Liver (tissue), 9 donors: Measurements from ENCODE around the gene TANGO6. TPM values are rescaled to one million over a fixed set of nuclear protein-coding genes. Genes with fewer than 3 reads are reported as not detected.
A peak's percentile ranks its signal among the peaks of the same experiment; 100 is the strongest.

Source experiments
- DNase-seq: peaks from one replicate; pipeline ENCODE4 v3.0.0-alpha.2; 2017; ENCODE audit warnings: low spot score
- H3K27ac ChIP-seq, 2 donors: one replicate each; pipeline ENCODE4 v1.7.0; 2013; ENCODE audit warnings: inconsistent platforms in 2 of 2, low read length in 2 of 2, control low read depth in 1 of 2, low read depth in 1 of 2, mild to moderate bottlenecking in 1 of 2
- H3K27me3 ChIP-seq, 4 donors: one replicate each; pipeline versions ENCODE4 v1.6.1 to v1.7.0; 2013; ENCODE audit warnings: low read length in 3 of 4, inconsistent platforms in 1 of 4, mild to moderate bottlenecking in 1 of 4, moderate library complexity in 1 of 4; ENCODE audit not compliant: control insufficient read depth in 4 of 4, insufficient read depth in 4 of 4
- H3K36me3 ChIP-seq, 4 donors: one replicate each; pipeline versions ENCODE4 v1.6.1 to v1.7.0; 2013; ENCODE audit warnings: low read length in 3 of 4, mild to moderate bottlenecking in 3 of 4, low read depth in 1 of 4, moderate library complexity in 1 of 4; ENCODE audit not compliant: control insufficient read depth in 4 of 4, insufficient read depth in 3 of 4
- H3K4me1 ChIP-seq, 4 donors: one replicate each; pipeline versions ENCODE4 v1.6.1 to v1.7.0; 2013; ENCODE audit warnings: low read length in 3 of 4, mild to moderate bottlenecking in 3 of 4, moderate library complexity in 1 of 4; ENCODE audit not compliant: control insufficient read depth in 4 of 4, insufficient read depth in 4 of 4
- H3K4me3 ChIP-seq, 3 donors: one replicate each; pipeline versions ENCODE4 v1.6.1 to v1.7.0; 2013; ENCODE audit warnings: low read length in 3 of 3, control low read depth in 1 of 3, low read depth in 1 of 3, mild to moderate bottlenecking in 1 of 3
- H3K9ac ChIP-seq, 2 donors: one replicate each; pipeline ENCODE4 v1.7.0; 2013; ENCODE audit warnings: low read length in 2 of 2, mild to moderate bottlenecking in 2 of 2, moderate library complexity in 2 of 2, control low read depth in 1 of 2, low read depth in 1 of 2
- H3K9me3 ChIP-seq, 4 donors: one replicate each; pipeline versions ENCODE4 v1.6.1 to v1.7.0; 2013; ENCODE audit warnings: low read length in 3 of 4; ENCODE audit not compliant: control insufficient read depth in 4 of 4
- EGR1 ChIP-seq, 2 donors: IDR thresholded peaks; 2 replicates each; pipeline ENCODE4 v1.6.1; 2016 to 2018; ENCODE audit warnings: antibody characterized with exemption in 2 of 2, low read depth in 2 of 2
- FOXA1 ChIP-seq: IDR thresholded peaks from 2 replicates; pipeline ENCODE4 v1.6.1; 2016; ENCODE audit warnings: antibody characterized with exemption
- FOXA2 ChIP-seq: IDR thresholded peaks from 2 replicates; pipeline ENCODE4 v1.6.1; 2016; ENCODE audit warnings: antibody characterized with exemption
- HNF4A ChIP-seq, 2 donors: conservative IDR thresholded peaks; 2 replicates each; pipeline ENCODE4 v1.6.1; 2016; ENCODE audit warnings: antibody characterized with exemption in 2 of 2, mild to moderate bottlenecking in 2 of 2
- NR2F2 ChIP-seq: IDR thresholded peaks from 2 replicates; pipeline ENCODE4 v1.6.1; 2016; ENCODE audit warnings: antibody characterized with exemption
- RAD21 ChIP-seq, 2 donors: IDR thresholded peaks; 2 replicates each; pipeline ENCODE4 v1.6.1; 2016; ENCODE audit warnings: antibody characterized with exemption in 2 of 2, mild to moderate bottlenecking in 2 of 2
- SP1 ChIP-seq: IDR thresholded peaks from 2 replicates; pipeline ENCODE4 v1.6.1; 2018; ENCODE audit warnings: antibody characterized with exemption, mild to moderate bottlenecking
- YY1 ChIP-seq: IDR thresholded peaks from 2 replicates; pipeline ENCODE4 v1.6.1; 2016; ENCODE audit warnings: antibody characterized with exemption, mild to moderate bottlenecking
- whole genome bisulfite sequencing: extraction: QIAGEN DNeasy Blood & Tissue Kit; methylation state at CpG from one replicate; pipeline ENCODE4 v1.1.7; 2013; 5-methylcytosine and 5-hydroxymethylcytosine counted together
- polyA plus RNA-seq, 2 donors: library from polyadenylated mRNA; stranded (reverse) in 1 of 2; unstranded in 1 of 2; fragments of 200-250 nt in 1 of 2; fragments of >200 nt in 1 of 2; fragmentation: Nextera tagmentation in 1 of 2; extraction: Ambion mirVana in 1 of 2; gene quantifications; one replicate each; pipeline versions ENCODE4 v1.2.1 to v1.2.3, GENCODE V29; 2013 to 2015
- total RNA-seq, 2 donors: library from RNA; depleted of rRNA; stranded (reverse); fragments of >200 nt; gene quantifications; one replicate each; pipeline ENCODE4 v1.2.3, GENCODE V29; 2014
- TF ChIP-seq, protein P1 (sequence below): fragments of 150-350 bp; IDR thresholded peaks from 2 replicates; pipeline ENCODE4 v1.5.1; 2017; ENCODE audit warnings: improper control_type of control experiment, low read depth, low read length; ENCODE audit not compliant: missing input control
- TF ChIP-seq, protein P2 (sequence below): IDR thresholded peaks from 2 replicates; pipeline ENCODE4 v1.6.1; 2016; ENCODE audit warnings: antibody characterized with exemption, mild to moderate bottlenecking
- TF ChIP-seq, protein P3 (sequence below): IDR thresholded peaks from 2 replicates; pipeline ENCODE4 v1.6.1; 2016; ENCODE audit warnings: antibody characterized with exemption
- donor health status: healthy.
- donor health status: healthy.
- donor health status: healthy.
- donor health status: healthy.
- donor health status: healthy.

The TANGO6 gene
- total and polyA plus RNA-seq, 4 donors = 6.8 to 40.6 (median 10.5) TPM

DNA sequence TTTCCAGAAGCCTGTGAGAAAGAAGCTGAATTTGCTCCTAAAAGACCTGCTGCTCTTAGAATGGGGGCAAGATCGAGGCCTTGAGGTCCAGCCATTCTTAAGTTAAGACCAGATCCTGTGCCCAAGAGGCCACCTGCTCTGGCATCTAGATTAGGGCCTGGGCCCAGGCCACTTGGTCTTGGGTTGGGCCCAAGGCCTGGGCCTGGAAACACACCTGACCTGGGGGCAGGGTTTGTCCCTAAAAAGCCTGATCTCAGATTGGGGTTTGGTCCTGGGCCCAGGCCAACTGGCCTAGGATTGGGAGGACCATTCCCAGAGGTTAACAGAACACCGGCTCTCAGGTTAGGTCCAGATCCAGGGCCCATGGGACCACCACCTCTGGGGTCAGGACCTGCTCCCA lies 276.2 kb downstream of the TANGO6 start:
- no peaks in the 10 kb centered on the region for H3K27me3 ChIP-seq
- peaks cover 6 to 22% (median 9%) of the 10 kb centered on the region in 4 donors for H3K36me3 ChIP-seq
- DNase-seq = no peak

DNA sequence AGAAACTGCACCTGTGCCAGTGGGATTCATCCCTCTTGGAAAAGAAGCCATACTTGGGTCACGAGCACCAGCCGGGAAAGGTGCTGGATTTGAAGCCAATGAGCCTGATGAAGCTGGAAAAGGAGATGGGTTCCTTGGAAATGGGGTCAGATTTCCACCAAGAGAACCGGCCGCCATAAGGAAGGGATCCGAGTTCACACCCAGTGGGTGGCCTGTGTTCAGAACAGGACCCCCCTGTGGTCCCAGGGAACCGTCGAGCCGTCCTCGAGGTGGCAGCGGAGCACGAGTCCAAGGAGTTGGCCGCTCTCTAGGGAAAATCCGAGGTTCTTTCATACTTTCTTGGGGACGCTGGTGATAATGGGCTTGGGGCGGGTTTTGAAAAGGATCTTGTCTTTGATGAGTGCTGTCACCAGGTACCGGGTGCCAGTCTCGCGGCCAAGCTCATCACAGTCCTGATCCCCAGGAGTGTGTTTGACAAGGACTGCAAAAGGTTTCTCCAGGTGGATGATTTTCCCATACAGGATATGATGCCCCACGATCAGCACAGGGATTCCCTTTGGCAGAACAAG lies 276.8 kb downstream of the TANGO6 start:
- no peak overlapping the region for H3K4me3 ChIP-seq
- TF ChIP-seq EGR1 (IDR thresholded peaks at IDR 0.05; ENCODE audit: low read depth in 2 of 2) (no peak), FOXA1 (no peak), RAD21 (IDR thresholded peaks at IDR 0.05) (no peak), SP1 (no peak), YY1 (no peak)
- TF ChIP-seq, protein P1, sequence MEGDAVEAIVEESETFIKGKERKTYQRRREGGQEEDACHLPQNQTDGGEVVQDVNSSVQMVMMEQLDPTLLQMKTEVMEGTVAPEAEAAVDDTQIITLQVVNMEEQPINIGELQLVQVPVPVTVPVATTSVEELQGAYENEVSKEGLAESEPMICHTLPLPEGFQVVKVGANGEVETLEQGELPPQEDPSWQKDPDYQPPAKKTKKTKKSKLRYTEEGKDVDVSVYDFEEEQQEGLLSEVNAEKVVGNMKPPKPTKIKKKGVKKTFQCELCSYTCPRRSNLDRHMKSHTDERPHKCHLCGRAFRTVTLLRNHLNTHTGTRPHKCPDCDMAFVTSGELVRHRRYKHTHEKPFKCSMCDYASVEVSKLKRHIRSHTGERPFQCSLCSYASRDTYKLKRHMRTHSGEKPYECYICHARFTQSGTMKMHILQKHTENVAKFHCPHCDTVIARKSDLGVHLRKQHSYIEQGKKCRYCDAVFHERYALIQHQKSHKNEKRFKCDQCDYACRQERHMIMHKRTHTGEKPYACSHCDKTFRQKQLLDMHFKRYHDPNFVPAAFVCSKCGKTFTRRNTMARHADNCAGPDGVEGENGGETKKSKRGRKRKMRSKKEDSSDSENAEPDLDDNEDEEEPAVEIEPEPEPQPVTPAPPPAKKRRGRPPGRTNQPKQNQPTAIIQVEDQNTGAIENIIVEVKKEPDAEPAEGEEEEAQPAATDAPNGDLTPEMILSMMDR = no peak
- TF ChIP-seq, protein P2, sequence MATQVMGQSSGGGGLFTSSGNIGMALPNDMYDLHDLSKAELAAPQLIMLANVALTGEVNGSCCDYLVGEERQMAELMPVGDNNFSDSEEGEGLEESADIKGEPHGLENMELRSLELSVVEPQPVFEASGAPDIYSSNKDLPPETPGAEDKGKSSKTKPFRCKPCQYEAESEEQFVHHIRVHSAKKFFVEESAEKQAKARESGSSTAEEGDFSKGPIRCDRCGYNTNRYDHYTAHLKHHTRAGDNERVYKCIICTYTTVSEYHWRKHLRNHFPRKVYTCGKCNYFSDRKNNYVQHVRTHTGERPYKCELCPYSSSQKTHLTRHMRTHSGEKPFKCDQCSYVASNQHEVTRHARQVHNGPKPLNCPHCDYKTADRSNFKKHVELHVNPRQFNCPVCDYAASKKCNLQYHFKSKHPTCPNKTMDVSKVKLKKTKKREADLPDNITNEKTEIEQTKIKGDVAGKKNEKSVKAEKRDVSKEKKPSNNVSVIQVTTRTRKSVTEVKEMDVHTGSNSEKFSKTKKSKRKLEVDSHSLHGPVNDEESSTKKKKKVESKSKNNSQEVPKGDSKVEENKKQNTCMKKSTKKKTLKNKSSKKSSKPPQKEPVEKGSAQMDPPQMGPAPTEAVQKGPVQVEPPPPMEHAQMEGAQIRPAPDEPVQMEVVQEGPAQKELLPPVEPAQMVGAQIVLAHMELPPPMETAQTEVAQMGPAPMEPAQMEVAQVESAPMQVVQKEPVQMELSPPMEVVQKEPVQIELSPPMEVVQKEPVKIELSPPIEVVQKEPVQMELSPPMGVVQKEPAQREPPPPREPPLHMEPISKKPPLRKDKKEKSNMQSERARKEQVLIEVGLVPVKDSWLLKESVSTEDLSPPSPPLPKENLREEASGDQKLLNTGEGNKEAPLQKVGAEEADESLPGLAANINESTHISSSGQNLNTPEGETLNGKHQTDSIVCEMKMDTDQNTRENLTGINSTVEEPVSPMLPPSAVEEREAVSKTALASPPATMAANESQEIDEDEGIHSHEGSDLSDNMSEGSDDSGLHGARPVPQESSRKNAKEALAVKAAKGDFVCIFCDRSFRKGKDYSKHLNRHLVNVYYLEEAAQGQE = no peak
- TF ChIP-seq, protein P3, sequence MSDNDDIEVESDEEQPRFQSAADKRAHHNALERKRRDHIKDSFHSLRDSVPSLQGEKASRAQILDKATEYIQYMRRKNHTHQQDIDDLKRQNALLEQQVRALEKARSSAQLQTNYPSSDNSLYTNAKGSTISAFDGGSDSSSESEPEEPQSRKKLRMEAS = no peak
- no peak overlapping the region for H3K27ac ChIP-seq
- peaks cover 6 to 17% (median 8%) of the 10 kb centered on the region in 4 donors for H3K36me3 ChIP-seq
- no peak overlapping the region for H3K9ac ChIP-seq
- DNase-seq = no peak
- no peaks in the 10 kb centered on the region for H3K9me3 ChIP-seq
- no peaks in the 10 kb centered on the region for H3K27me3 ChIP-seq
- 97% methylated on average over 19 of the region's 19 CpGs for WGBS
- peaks cover 17 to 26% (median 22%) of the 10 kb centered on the region in 4 donors for H3K4me1 ChIP-seq

More for the DNA sequence above, 276.2 kb downstream of the TANGO6 start:
- H3K4me3 ChIP-seq = no peak overlapping the region
- H3K4me1 ChIP-seq = peaks cover 17 to 26% (median 22%) of the 10 kb centered on the region in 4 donors
- H3K9me3 ChIP-seq = no peaks in the 10 kb centered on the region
- H3K9ac ChIP-seq = no peak overlapping the region
- TF ChIP-seq EGR1 (IDR thresholded peaks at IDR 0.05; ENCODE audit: low read depth in 2 of 2) (no peak), NR2F2 (no peak), RAD21 (IDR thresholded peaks at IDR 0.05) (no peak), HNF4A (conservative IDR thresholded peaks at IDR 0.05) (no peak), SP1 (no peak), FOXA1 (no peak), YY1 (no peak)
- 77% methylated on average over 2 of the region's 2 CpGs for WGBS
- H3K27ac ChIP-seq = peak overlapping the region; percentile 7 to 11

DNA sequence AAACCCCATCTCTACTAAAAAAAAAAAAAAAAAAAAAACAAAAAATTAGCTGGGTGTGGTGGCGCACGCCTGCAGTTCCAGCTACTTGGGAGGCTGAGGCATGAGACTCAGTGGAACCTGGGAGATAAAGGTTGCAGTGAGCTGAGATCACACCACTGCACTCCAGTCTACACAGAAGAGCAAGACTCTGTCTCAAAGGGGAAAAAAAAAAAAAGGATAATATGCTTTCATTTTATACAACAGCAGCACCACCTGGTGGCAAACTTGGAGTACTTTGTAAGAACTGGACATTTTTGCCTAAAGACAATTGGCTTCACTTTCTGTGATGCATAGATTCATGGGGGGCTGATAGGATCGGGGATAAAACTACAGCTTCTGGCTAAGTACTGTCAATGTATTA lies 280.6 kb downstream of the TANGO6 start:
- Histone ChIP-seq H3K27ac (no peak overlapping the region), H3K4me1 (peaks cover 10 to 27% (median 18%) of the 10 kb centered on the region in 4 donors), H3K9ac (no peak overlapping the region), H3K27me3 (no peaks in the 10 kb centered on the region), H3K9me3 (no peaks in the 10 kb centered on the region), H3K36me3 (peaks cover 4 to 12% (median 9%) of the 10 kb centered on the region in 4 donors), H3K4me3 (no peak overlapping the region)
- 85% methylated on average over 3 of the region's 3 CpGs for WGBS
- DNase-seq = no peak
- TF ChIP-seq SP1 (no peak), RAD21 (IDR thresholded peaks at IDR 0.05) (peak; percentile 88 to 90), HNF4A (conservative IDR thresholded peaks at IDR 0.05) (peak in 1 of 2 donors; percentile 20), FOXA2 (no peak)
- TF ChIP-seq, protein P2 = no peak
- TF ChIP-seq, protein P1 = peak; percentile 67
